ENCODE results near the gene PLD1.

DNA sequence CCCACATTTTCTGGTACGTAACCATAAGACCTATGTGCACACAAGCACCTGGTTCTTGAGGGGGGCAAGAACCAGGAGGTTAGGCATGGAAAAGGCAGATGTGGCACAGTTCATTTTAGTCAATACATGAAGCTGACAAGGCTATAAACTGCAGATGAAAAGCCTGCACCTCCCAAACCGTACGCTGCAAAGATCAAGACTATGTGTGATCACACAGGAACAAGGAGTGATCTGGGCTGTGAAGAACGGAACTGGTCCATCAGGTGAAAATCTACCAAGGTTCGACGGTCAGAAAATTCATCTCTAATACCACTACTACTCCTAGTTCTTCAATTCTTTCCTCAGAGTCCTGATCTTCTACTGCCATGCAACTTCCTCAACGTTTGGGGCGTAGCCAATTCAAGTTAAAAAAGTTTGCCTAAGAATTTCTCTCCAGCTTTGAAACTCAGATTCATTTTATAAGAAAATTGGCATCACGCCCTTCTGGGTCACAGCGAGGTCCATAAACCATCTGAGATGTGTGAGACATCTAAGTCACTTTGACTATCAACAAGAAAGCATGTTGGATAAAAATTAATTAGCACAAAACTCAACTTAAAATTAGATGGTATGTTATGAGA lies 41.9 kb downstream of the PLD1 start:
- TF ChIP-seq POLR2A (IDR thresholded peaks at IDR 0.05; ENCODE audit: low read length) = no peak
- no peak for TF ChIP-seq GATA1 (IDR thresholded peaks at IDR 0.05; ENCODE audit: low read depth, low read length)
